ENCODE measurements around the gene TMEM108. TPM values are rescaled to one million over a fixed set of nuclear protein-coding genes. Genes with fewer than 3 reads are reported as not detected.

The TMEM108 gene
- total RNA-seq, 4 donors from 2014 or later = 0.21 to 1.5 TPM; not detected in 2

GRCh38 chr3:133047980-133048379 is 9.8 kb downstream of the TMEM108 start:
- 85 to 93% methylated on average over 1 of the region's 1 CpG for WGBS, 2 donors
- Histone ChIP-seq H3K27ac (no peak overlapping the region), H3K27me3 (no peaks in the 10 kb centered on the region), H3K36me3 (no peaks in the 10 kb centered on the region), H3K4me3 (no peak overlapping the region), H3K4me1 (no peaks in the 10 kb centered on the region), H3K9me3 (no peaks in the 10 kb centered on the region)
- TF ChIP-seq EP300 (IDR thresholded peaks at IDR 0.05) (no peak), CTCF (IDR thresholded peaks at IDR 0.05) (no peak), POLR2A (IDR thresholded peaks at IDR 0.05) (no peak)
- DNase-seq (ENCODE audit: low spot score in 2 of 2) = no peak

DNA sequence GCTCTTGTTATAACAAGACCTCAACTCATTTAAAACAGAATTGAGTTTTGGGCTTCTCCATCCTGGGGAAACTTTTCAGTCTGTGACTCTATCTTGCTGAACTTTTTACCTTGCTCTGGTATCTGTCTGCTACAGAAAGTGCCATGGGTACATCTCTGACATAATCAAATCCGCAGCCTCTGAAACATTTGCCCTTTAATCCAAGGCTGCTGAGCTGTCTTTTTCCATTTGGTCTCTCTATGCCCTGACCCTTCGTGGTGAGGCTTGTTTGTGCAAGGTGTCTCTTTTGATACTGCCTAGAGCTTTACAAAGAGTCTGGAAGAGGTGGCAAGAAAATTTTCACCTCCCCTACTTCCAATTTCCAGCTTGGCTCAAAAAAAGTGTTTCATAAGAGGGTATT is 11.3 kb downstream of the TMEM108 start:
- H3K4me1 ChIP-seq = no peaks in the 10 kb centered on the region
- no peaks in the 10 kb centered on the region for H3K36me3 ChIP-seq
- DNase-seq (ENCODE audit: low spot score in 2 of 2) = no peak
- 69 to 74% methylated on average over 2 of the region's 2 CpGs for WGBS, 2 donors
- H3K27me3 ChIP-seq = no peaks in the 10 kb centered on the region
- no peak overlapping the region for H3K4me3 ChIP-seq
- H3K9me3 ChIP-seq = no peaks in the 10 kb centered on the region
- TF ChIP-seq POLR2A (IDR thresholded peaks at IDR 0.05) (no peak), CTCF (IDR thresholded peaks at IDR 0.05) (no peak), EP300 (IDR thresholded peaks at IDR 0.05) (no peak)
- H3K27ac ChIP-seq = no peak overlapping the region

DNA sequence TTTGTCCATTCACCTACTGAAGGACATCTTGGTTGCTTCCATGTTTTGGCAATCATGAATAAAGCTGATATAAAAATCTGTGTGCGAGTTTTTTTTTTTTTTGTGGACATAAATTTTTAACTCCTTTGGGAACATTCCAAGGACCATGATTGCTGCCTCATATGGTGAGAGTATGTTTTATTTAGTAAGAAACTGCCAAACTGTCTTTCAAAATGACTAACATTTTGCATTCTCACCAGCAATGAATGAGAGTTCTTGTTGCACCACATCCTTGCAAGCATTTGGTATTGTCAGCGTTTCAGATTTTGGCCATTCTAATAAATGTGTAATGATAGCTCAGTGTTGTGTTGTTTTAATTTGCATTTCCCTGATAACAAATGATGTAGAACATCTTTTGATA is 12.7 kb downstream of the TMEM108 start:
- Histone ChIP-seq H3K4me1 (no peaks in the 10 kb centered on the region), H3K36me3 (no peaks in the 10 kb centered on the region), H3K4me3 (no peak overlapping the region), H3K9me3 (no peaks in the 10 kb centered on the region), H3K27me3 (no peaks in the 10 kb centered on the region), H3K27ac (no peak overlapping the region)
- WGBS, 2 donors = 65 to 89% methylated on average over 2 of the region's 2 CpGs
- no peak for DNase-seq (ENCODE audit: low spot score in 2 of 2)
- no peak for TF ChIP-seq CTCF (IDR thresholded peaks at IDR 0.05)
- TF ChIP-seq POLR2A (IDR thresholded peaks at IDR 0.05) = no peak
- TF ChIP-seq EP300 (IDR thresholded peaks at IDR 0.05) = no peak

GRCh38 chr3:133053532-133053931 is 15.3 kb downstream of the TMEM108 start:
- no peak overlapping the region for H3K27ac ChIP-seq
- 80 to 83% methylated on average over 2 of the region's 2 CpGs for WGBS, 2 donors
- no peaks in the 10 kb centered on the region for H3K4me1 ChIP-seq
- TF ChIP-seq POLR2A (IDR thresholded peaks at IDR 0.05) (no peak), EP300 (IDR thresholded peaks at IDR 0.05) (no peak), CTCF (IDR thresholded peaks at IDR 0.05) (no peak)
- no peak overlapping the region for H3K4me3 ChIP-seq
- no peaks in the 10 kb centered on the region for H3K27me3 ChIP-seq
- H3K36me3 ChIP-seq = no peaks in the 10 kb centered on the region
- H3K9me3 ChIP-seq = no peaks in the 10 kb centered on the region
- no peak for DNase-seq (ENCODE audit: low spot score in 2 of 2)

- WGBS, 2 donors = 74 to 89% methylated on average over 1 of the region's 1 CpG
- no peaks in the 10 kb centered on the region for H3K36me3 ChIP-seq
- no peaks in the 10 kb centered on the region for H3K4me1 ChIP-seq
- TF ChIP-seq CTCF (IDR thresholded peaks at IDR 0.05) (no peak), EP300 (IDR thresholded peaks at IDR 0.05) (no peak), POLR2A (IDR thresholded peaks at IDR 0.05) (no peak)
- H3K27ac ChIP-seq = no peak overlapping the region
- H3K27me3 ChIP-seq = no peaks in the 10 kb centered on the region
- H3K9me3 ChIP-seq = no peaks in the 10 kb centered on the region
- H3K4me3 ChIP-seq = no peak overlapping the region
- no peak for DNase-seq (ENCODE audit: low spot score in 2 of 2)
Observed at GRCh38 chr3:133054586-133054985, 16.4 kb downstream of the TMEM108 start.
